IPS-NIHi11 (cell line): ENCODE results near the gene PEX7.
"Not testable (repeated sequence)": the region's sequence is repeated elsewhere in the genome, so short reads cannot be mapped to it uniquely, and the experiment has no call there.

Experiments
- DNase-seq: peaks from one replicate; pipeline ENCODE4 v3.0.0; 2012; ENCODE audit warnings: mixed read lengths, low spot score

Gene PEX7

GRCh38 chr6:136822376-136823127 is at the start of gene PEX7:
Gene PEX7 (plus strand): TSS chr6:136822592. CDS start chr6:136822666, 74 bp downstream.
- peak; percentile 89 for DNase-seq

GRCh38 chr6:136772685-136773472 is 49.5 kb upstream of the PEX7 start:
- peak; percentile 42 for DNase-seq

GRCh38 chr6:136773473-136773796 is 49.0 kb upstream of the PEX7 start:
- no peak for DNase-seq

GRCh38 chr6:136774228-136775041 is 48.0 kb upstream of the PEX7 start:
- no peak for DNase-seq

- no peak for DNase-seq
These were observed 47.3 kb upstream of the PEX7 start for GRCh38 chr6:136775081-136775480.

GRCh38 chr6:136775548-136775947 is 46.8 kb upstream of the PEX7 start:
- DNase-seq = no peak

GRCh38 chr6:136777651-136778050 is 44.7 kb upstream of the PEX7 start:
- no peak for DNase-seq

- DNase-seq = no peak
These were observed 42.7 kb upstream of the PEX7 start for GRCh38 chr6:136779682-136780081.

GRCh38 chr6:136780972-136781371 is 41.4 kb upstream of the PEX7 start:
- DNase-seq = no peak

- no peak for DNase-seq
These were observed 40.2 kb upstream of the PEX7 start for GRCh38 chr6:136782021-136782770.

- DNase-seq = no peak
These were observed 39.4 kb upstream of the PEX7 start for GRCh38 chr6:136783021-136783420.

- no peak for DNase-seq
These were observed 38.7 kb upstream of the PEX7 start for GRCh38 chr6:136783495-136784270.

- DNase-seq = no peak
These were observed 38.1 kb upstream of the PEX7 start for GRCh38 chr6:136784271-136784664.

GRCh38 chr6:136784910-136785746 is 37.3 kb upstream of the PEX7 start:
- no peak for DNase-seq

- no peak for DNase-seq
These were observed 35.7 kb upstream of the PEX7 start for GRCh38 chr6:136786658-136787057.

GRCh38 chr6:136787726-136788068 is 34.7 kb upstream of the PEX7 start:
- DNase-seq = no peak

GRCh38 chr6:136788069-136788902 is 34.1 kb upstream of the PEX7 start:
- DNase-seq = no peak

GRCh38 chr6:136789440-136789839 is 33.0 kb upstream of the PEX7 start:
- not testable (repeated sequence) for DNase-seq
